Transverse colon (tissue), 4 donors: ENCODE data around the gene NUP43. TPM values are rescaled to one million over a fixed set of nuclear protein-coding genes. Genes with fewer than 3 reads are reported as not detected.
"Not testable (repeated sequence)": the region's sequence is repeated elsewhere in the genome, so short reads cannot be mapped to it uniquely, and the experiment has no call there.

Experiments
- DNase-seq: peaks from one replicate; pipeline ENCODE4 v3.0.0-alpha.2; 2019
- H3K27ac ChIP-seq, 4 donors: fragments of 200-600 bp; sonication (generic); 2 replicates each; pipeline ENCODE4 v1.5.1; 2016 to 2018; ENCODE audit warnings: inconsistent platforms in 4 of 4
- H3K27me3 ChIP-seq: fragments of 200-600 bp; sonication (generic); 2 replicates; pipeline ENCODE4 v1.5.1; 2017; ENCODE audit warnings: inconsistent platforms
- H3K36me3 ChIP-seq, 4 donors: fragments of 200-600 bp; sonication (generic); 2 replicates each; pipeline ENCODE4 v1.5.1; 2017 to 2019; ENCODE audit warnings: inconsistent platforms in 4 of 4
- H3K4me1 ChIP-seq, 4 donors: fragments of 200-600 bp; sonication (generic); 2 replicates each; pipeline ENCODE4 v1.5.1; 2017 to 2020; ENCODE audit warnings: inconsistent platforms in 4 of 4
- H3K4me3 ChIP-seq, 4 donors: fragments of 200-600 bp; sonication (generic); 1 replicate in 1 of 4; 2 replicates in 3 of 4; pipeline versions ENCODE4 v1.5.1 to v1.6.1; 2017 to 2019; ENCODE audit warnings: inconsistent platforms in 4 of 4
- H3K9me3 ChIP-seq, 2 donors: fragments of 200-600 bp; sonication (generic); 2 replicates each; pipeline ENCODE4 v1.5.1; 2017 to 2019; ENCODE audit warnings: inconsistent platforms in 2 of 2
- EP300 ChIP-seq: sonication (generic); formaldehyde crosslinking; IDR thresholded peaks from one replicate; pipeline ENCODE4 v1.6.1; 2017; ENCODE audit warnings: antibody characterized with exemption, low read depth
- POLR2A ChIP-seq: fragments of 450-650 bp; IDR thresholded peaks from one replicate; pipeline ENCODE4 v1.6.1; 2016; ENCODE audit warnings: antibody characterized with exemption, mild to moderate bottlenecking, moderate library complexity
- POLR2AphosphoS5 ChIP-seq, 3 donors: sonication (generic); formaldehyde crosslinking; IDR thresholded peaks; one replicate each; pipeline ENCODE4 v1.6.1; 2016; ENCODE audit warnings: antibody characterized with exemption in 3 of 3
- WGBS, 2 donors: methylation state at CpG; one replicate each; pipeline ENCODE4 v1.1.5; 2018; ENCODE audit warnings: low coverage in 1 of 2; 5-methylcytosine and 5-hydroxymethylcytosine counted together
- in situ Hi-C, 4 donors: fragments of 200-750 bp; cut with MboI; loops; one replicate each; pipeline versions ENCODE4 v1.15.0 to v1.15.1; 2017; ENCODE audit warnings: low sequenced_read_pairs in 3 of 4, low pct_ligation_motif_present in 1 of 4, low pct_unique_long_range_greater_than_20kb in 1 of 4
- intact Hi-C: fragments of 100-400 bp; cut with DNase I; formaldehyde crosslinking; loops from one replicate; pipeline ENCODE4 v1.15.1; 2023; ENCODE audit warnings: low total_unique reads
- total RNA-seq, 4 donors: library from RNA; depleted of rRNA; stranded (reverse); fragments of >200 nt; gene quantifications; one replicate each; pipeline ENCODE4 v1.1.0, GENCODE V29; 2016
- TF ChIP-seq, protein P1 (sequence below), 5 experiments: fragments of 200-600 bp in 3 of 5; fragments of 450-650 bp in 2 of 5; sonication (generic) in 3 of 5; IDR thresholded peaks; 1 replicate in 2 of 5; 2 replicates in 3 of 5; pipeline ENCODE4 v1.5.1; 2016 to 2017; ENCODE audit warnings: antibody characterized with exemption in 5 of 5, inconsistent platforms in 3 of 5, mild to moderate bottlenecking in 2 of 5, moderate library complexity in 1 of 5

The NUP43 gene
- total RNA-seq, 4 donors from 2014 or later, result 14.7 to 54.3 (median 29.3) TPM

DNA sequence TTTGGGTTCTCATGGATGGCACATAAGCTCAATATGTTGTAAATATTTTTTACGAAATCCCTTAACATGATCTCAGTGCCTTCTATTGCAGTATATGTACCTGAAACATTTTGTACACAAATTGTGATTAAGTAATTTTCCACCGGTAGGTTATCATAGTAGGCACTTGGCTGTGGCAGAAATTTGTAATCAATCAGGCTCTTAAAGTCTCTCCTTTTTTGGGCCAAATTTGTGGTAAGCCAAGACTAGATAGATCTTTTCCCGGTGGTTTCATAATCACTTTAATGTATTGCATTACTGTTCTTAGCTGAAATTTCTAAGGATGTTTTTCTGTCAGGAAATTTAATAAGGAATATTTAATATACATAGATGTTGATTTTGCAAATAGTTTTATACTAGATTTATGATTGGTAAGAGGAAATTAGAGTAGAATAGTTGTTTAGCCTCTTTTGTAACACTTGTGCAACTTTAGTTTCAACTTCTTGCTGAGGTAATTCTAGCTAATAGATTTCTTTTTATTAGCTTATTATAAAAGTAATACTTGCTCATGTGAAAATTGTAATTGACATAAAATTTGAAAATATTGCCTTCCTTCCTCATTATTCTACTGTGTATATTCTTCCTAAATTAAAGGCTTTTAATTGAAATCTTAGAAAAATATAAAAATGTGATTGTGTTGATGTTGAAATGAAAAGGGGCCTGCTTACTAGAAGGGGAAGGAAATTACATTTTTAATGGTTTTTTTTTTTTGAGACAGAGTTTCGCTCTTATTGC, 6.5 kb upstream of the NUP43 start:
- Histone ChIP-seq H3K27me3 (no peaks in the 10 kb centered on the region), H3K9me3 (no peaks in the 10 kb centered on the region), H3K4me1 (peaks cover 9 to 28% (median 24%) of the 10 kb centered on the region in 4 donors), H3K27ac (peak overlapping the region in 1 of 4 donors; percentile 9), H3K36me3 (no peaks in the 10 kb centered on the region), H3K4me3 (no peak overlapping the region)
- DNase-seq, result no peak
- TF ChIP-seq, protein P1, sequence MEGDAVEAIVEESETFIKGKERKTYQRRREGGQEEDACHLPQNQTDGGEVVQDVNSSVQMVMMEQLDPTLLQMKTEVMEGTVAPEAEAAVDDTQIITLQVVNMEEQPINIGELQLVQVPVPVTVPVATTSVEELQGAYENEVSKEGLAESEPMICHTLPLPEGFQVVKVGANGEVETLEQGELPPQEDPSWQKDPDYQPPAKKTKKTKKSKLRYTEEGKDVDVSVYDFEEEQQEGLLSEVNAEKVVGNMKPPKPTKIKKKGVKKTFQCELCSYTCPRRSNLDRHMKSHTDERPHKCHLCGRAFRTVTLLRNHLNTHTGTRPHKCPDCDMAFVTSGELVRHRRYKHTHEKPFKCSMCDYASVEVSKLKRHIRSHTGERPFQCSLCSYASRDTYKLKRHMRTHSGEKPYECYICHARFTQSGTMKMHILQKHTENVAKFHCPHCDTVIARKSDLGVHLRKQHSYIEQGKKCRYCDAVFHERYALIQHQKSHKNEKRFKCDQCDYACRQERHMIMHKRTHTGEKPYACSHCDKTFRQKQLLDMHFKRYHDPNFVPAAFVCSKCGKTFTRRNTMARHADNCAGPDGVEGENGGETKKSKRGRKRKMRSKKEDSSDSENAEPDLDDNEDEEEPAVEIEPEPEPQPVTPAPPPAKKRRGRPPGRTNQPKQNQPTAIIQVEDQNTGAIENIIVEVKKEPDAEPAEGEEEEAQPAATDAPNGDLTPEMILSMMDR (IDR thresholded peaks at IDR 0.05), result no peak
- TF ChIP-seq POLR2A (no peak), POLR2AphosphoS5 (IDR thresholded peaks at IDR 0.05) (no peak), EP300 (no peak)
- in situ Hi-C loops, result no loop called here
- intact Hi-C loops, result loop anchor here (5.0 kb wide), 1 partner anchor 1620 kb away; no protein-coding TSS in a partner anchor
- WGBS, 2 donors, result 84 to 92% methylated on average over 4 of the region's 4 CpGs

DNA sequence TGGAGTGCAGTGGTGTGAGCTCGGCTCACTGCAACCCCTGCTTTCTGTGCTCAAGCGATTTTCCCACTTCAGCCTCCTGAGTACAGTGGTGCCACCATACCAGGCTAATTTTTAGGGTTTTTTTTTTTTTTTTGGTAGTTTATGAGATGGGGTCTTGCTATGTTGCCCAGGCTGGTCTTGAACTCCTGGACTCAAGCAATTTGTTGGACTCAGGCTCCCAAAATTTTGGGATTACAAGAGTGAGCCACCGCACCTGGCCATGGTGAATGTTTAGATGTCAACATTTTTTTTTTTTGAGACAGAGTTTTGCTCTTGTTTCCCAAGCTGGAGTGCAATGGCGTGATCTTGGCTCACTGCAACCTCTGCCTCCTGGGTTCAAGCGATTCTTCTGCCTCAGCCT, 5.6 kb upstream of the NUP43 start:
- H3K9me3 ChIP-seq, in situ Hi-C loops, H3K4me3 ChIP-seq, H3K27me3 ChIP-seq, DNase-seq, H3K27ac ChIP-seq, H3K36me3 ChIP-seq: not testable (repeated sequence)
- peaks cover 9 to 28% (median 25%) of the 10 kb centered on the region in 4 donors for H3K4me1 ChIP-seq
- intact Hi-C loops, result loop anchor here (5.0 kb wide), 1 partner anchor 1620 kb away; no protein-coding TSS in a partner anchor
- WGBS, 2 donors, result 98 to 100% methylated on average over 1 to 5 of the region's 5 CpGs

GRCh38 chr6:149751239-149751638, 4.9 kb upstream of the NUP43 start:
- Histone ChIP-seq H3K4me3 (peak overlapping the region in 1 of 4 donors; percentile 74), H3K27ac (peak overlapping the region in 1 of 4 donors; percentile 95), H3K27me3 (no peaks in the 10 kb centered on the region), H3K36me3 (no peaks in the 10 kb centered on the region), H3K9me3 (no peaks in the 10 kb centered on the region), H3K4me1 (peaks cover 9 to 32% (median 27%) of the 10 kb centered on the region in 4 donors)
- intact Hi-C loops, result loop anchor here (5.0 kb wide), 1 partner anchor 1621 kb away; no protein-coding TSS in a partner anchor
- in situ Hi-C loops, result no loop called here
- DNase-seq, result no peak
- WGBS, 2 donors, result 81 to 100% methylated on average over 2 to 8 of the region's 8 CpGs
- TF ChIP-seq EP300 (no peak), POLR2A (no peak), POLR2AphosphoS5 (IDR thresholded peaks at IDR 0.05) (no peak)
- TF ChIP-seq, protein P1 (IDR thresholded peaks at IDR 0.05), result no peak

DNA sequence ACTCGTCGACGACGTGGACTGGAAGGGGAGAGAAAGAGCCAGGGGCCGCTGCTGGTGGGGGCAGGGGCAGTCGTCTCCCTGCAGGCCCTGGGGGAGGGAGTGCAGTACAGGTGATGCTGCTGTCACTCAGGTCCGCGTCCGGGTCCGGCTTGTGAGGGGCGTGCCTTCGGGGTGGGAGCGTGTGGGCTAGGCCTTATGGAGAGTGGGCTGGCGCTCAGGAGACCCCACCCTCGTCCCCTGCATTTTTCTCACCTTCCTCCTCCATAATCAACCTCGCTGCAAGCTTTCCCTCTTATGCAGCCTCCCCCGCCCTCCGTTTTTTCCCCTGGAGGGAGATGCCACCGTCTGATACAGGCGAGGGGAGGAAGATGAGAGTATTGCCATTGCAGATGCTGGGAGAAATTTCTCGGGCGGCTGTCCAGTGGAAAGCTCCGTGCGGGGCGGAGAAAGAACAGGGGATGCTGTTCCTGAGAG, 3.8 kb upstream of the NUP43 start:
- intact Hi-C loops (loop anchor here (5.0 kb wide), 1 partner anchor 1622 kb away; no protein-coding TSS in a partner anchor), in situ Hi-C loops (no loop called here)
- no peak for TF ChIP-seq POLR2A
- TF ChIP-seq, protein P1 (IDR thresholded peaks at IDR 0.05), result no peak
- no peak for TF ChIP-seq POLR2AphosphoS5 (IDR thresholded peaks at IDR 0.05)
- no peak for TF ChIP-seq EP300
- H3K36me3 ChIP-seq, result no peaks in the 10 kb centered on the region
- H3K4me3 ChIP-seq, result peak overlapping the region; percentile 68 to 94 (median 73)
- H3K27ac ChIP-seq, result peak overlapping the region; percentile 93 to 95 (median 94)
- WGBS, 2 donors, result 1% methylated on average over 25 of the region's 25 CpGs; no CpG with 5 or more reads in 1 of the 2 donors
- H3K9me3 ChIP-seq, result no peaks in the 10 kb centered on the region
- peak; percentile 42 for DNase-seq
- H3K4me1 ChIP-seq, result peaks cover 14 to 34% (median 28%) of the 10 kb centered on the region in 4 donors
- H3K27me3 ChIP-seq, result no peaks in the 10 kb centered on the region
